Iris pigment epithelial cell (primary cell): Measurements from ENCODE around the gene MRPL32.

Experiments
- DNase-seq: peaks from one replicate; pipeline ENCODE4 v3.0.0-alpha.2; 2011; ENCODE audit warnings: low read depth

MRPL32 gene

DNA sequence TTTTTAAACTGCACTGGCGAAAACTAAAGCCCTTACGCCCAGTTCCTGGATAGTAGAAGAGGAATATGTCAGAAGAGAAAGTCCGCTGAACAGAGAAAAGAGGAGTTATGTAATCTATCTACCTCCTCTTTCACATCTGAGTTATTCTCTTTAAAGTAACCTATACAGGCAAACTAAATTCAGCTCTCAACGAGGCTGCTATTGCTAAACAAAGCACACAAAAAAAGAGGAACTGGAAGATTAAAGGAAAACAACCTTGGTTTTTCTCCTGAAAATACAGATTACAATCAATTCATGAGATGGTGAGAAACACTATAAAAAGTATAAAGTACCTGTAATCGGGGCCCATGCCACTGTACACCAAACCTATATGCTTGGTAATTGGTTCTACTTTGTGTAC, 6.0 kb upstream of the MRPL32 start:
- no peak for DNase-seq

DNA sequence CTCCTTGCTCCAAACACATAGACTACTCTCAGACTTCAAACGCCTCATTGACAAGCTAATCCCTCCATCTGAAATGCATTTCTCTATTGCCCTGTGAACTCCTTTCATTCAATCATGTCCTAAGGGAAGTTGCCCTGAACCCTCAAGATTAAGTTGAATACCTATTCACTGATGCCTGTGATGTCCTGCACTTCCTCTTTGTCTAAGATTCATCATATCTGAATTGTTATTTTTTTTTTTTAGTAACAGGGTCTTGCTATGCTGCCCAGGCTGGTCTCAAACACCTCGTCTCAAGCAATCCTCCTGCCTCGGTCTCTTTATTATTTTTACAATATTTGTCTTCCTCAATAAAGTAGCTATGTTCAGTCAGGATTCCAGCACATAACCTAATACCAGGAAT, 3.4 kb upstream of the MRPL32 start:
- no peak for DNase-seq

DNA sequence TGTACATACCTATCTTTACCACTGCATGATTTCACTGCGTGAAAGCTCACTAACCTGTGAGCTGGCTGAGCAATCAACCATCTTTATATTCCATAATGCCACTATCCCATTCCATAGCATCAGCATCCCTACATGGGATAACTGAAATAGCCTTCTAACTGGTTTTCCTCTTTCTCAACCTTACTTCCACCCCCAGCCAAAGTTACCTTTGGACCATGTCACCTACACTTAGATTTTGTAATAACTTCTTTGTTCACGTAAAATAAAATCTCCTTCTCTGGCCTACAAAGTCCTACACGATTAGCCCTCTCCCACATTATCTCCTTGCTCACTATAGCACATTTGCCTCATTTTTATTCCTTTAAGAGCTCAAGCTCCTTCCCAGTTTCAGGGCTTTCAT, 2.7 kb upstream of the MRPL32 start:
- DNase-seq, result no peak

DNA sequence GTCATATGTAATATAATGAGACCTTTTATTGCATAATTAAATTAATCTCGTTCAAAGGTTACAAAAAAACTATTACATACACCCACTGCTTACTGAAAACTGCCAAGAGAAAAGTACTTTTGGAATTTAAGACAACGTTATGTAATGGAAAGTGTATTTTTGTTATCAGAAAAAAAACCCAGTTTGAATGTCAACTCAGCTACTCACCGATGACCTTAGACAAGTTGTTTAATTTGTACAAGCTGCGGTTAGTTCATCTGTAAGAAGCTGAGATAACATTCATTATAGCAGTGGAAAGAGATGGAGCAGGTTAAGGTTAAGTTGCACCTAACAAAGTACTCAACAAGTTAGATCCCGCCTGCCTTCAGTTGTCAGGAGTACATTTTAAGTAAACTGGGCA, 1.3 kb upstream of the MRPL32 start:
- peak; percentile 67 for DNase-seq

DNA sequence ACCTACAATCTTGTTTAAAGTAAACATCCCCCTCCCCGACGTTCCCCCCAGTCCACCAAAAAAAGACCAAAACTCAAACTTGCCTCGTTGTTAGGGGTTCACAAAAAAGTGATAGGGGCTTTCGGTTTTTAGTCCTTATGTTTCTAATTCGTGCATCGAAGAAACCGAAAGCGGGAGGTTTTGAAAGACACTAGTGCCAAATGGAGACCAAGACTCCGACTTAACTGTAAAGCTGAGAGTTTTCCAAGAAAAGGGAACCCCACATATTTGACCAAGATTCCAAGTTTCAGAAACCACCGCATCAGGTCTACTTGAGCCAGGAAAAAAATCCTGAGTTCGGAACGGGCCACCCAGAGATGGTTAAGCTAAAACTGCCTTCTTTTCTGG, 736 bp upstream of the MRPL32 start:
- DNase-seq, result no peak

DNA sequence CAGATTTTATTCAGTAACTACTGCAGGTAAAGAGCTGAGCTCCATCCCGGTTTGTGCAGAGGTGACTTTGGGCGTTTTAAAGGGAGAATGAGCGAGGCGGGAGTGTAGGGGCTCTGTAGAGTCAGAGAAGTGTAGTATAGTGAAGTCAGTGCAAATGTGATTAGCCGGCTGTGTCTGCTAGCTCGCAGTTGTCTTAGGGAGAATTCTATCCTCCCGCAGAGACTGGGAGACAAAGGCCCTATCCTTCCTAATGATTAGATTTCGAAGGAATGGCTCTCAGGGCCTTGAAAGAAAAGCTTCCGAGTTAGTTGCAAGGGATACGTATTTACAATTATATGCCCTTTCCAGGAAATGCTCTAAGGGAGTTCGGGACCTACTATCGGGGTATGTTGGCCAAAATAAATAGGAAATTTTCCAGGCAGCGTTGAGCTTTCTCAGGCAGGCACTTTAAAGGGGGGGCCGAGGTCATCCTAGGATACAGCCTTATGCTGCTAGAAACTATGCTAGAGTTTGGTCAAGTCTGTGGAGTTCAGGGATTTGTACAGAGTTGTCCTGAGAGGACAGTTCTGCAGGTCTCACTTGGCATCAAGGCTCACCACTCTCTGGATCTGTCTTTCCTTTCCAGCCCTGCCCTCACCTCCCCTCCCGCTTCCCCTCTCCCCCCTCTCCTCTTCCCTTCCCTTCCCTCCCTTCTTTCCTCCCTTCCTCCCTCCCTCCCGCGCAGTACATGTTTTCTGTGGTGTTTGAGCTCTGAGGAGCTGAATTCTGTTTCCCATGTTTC, 825 bp downstream of the MRPL32 start:
- DNase-seq, result no peak

DNA sequence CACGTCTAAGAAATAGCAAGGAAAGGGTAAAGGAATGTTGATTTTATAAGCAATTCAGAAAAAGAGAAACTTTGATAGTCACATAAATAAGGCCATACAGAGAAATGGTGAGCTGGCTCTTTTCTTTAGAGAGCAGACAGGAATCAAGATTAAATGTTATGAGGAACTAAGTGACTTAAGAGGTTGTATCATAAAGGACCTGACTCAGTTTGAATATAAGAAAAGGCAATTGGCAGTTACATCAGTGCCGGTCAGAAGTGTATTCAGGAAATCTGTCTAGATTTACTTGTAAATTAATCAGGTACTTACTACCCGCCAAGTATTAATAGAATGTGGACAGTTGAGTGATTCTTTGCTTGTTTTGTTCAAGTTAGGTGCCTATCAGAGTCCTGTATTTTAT, 2.1 kb downstream of the MRPL32 start:
- no peak for DNase-seq

DNA sequence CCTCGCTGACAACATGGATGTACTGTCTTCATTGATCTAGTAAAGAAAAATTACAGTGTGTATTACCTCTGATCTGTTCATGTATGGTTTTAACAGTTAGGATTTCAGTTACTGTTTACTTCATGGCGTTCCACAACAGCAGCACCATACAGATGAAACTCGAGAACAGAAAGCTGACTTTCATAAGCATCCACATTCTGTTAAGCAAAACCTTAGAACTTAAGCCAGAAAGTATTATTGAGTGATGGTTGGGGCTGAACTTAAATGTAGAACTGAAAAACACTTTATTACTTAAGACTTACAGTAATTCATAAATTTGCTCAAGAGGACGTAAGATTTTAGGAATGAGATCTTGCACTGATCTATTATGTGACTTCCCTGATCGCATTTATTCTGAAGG, 3.7 kb downstream of the MRPL32 start:
- DNase-seq, result no peak

DNA sequence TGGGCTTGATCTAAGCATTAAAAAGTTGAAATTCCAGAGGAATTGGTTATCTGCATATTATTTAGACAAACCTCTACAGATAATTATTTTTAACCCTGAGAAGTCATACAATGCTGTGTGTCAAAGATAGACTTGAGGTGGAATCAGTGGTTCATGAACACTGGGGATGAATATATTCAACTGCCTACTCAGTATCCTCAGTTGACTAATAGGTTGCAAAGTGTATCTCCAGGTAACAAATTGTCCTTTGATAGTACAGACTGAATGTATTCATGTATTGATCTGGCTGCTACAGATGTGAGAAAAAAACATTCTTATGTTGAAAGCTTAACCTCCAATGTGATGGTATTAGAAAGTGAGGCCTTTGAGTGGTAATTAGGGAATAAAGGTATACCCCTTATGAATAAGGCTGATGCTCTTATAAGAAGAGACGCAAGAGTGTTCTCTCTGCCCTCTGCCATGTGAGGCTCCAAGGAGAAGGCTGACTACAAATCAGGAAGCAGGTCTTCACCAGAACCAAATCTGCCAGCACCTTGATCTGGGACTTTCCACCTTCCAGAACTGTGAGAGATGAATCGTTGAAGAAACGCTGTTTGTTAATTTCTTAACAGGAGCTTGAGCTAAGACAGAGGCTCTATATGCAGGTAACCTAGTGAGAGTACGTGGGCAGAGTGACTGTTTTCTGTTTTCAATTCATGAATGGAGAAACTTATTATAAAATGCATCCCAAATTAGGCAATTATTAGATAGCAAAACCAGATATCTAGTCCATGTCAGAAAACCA, 7.5 kb downstream of the MRPL32 start:
- no peak for DNase-seq

DNA sequence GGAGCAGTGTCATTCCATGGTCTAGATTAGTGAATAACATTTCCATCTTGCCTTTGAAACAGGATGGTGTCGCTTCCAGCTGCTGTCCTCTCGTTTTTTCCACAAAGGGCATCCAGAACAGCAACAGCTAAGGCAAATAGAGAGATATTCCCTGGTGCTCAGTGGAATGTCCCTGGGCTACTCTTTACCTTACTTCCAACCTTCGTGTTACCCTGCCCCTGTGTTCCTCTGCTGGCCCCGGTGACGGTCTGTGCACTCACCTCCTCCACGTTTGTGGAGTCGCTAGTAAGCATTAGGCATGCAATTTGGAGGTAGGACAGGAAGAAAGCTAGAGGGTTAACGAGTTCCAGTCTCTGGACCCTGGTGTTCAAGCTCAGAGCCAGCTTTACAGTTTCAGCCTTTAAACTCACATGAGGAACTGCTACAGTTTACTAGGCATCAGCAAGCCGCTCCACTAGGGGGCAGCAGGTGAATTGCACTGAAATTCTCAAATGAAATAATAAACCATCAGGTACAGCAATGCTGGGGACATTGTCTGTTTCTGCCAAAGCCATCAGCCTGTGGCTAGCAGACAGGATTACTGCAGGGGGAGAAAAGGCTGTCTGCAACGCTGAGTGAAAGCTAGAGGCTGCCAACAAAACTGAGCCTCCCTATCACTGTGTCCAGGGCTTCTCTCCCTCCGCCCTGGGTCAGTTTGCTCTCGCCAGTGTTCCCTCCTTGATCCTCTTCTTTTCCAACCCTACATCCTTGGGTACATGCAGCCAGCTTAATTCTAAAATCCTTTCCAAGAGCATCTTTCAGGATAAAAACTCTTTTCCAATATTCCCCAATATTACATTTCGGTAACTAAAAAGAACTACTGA, 9.0 kb downstream of the MRPL32 start:
- DNase-seq, result peak; percentile 73

DNA sequence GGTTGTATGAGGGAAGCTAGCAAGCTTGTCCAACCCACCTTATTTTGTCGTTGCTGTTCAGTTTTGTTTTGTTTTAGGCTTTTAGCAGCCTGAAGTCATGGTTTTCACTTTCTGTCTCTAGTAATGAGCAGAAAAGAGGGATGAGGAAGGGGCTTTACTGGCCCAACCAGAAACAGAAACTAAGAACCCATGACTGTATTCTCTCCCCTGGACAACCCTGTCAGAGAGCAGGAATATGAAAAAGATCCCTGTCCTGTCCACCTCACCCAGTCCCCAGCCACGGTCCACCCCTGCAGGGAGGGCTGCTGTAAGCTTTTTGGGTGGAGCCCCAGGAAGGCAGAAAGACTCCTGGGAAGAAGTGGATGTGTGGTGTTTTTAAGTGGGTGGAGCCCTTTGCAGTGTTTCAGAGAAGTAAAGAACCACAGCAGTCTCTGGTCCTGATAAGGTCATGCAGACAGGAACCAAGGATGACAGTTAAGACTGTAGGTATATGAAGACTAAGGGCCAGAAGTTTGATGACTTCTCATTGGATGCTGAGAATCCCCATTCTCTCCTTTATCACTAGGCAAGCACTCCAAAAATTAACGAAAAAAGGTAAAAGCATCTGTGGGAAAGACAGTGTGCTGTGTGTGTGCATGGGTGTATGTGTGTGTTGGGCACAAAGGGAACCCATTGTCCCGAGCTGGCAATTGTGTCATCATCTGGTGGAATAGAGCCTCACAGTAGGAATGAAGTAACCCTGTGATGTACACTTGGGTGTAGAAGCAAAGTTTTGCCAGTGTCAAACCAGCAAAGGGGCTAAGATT, 13.8 kb downstream of the MRPL32 start:
- no peak for DNase-seq

DNA sequence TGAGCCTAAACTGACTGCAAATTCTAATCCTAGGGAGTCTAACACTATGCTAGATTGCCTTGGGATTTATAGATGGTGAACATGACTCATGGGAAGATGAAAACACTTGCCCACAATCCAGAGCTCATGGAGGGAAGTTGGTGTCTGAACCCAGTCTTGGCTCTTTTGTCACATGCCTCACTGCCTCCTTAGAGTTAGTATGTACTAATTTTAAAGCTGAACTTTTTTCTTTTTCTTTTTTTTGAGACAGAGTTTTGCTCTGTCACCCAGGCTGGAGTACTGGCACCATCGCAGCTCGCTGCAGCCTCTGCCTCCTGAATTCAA, 14.4 kb downstream of the MRPL32 start:
- DNase-seq, result no peak

DNA sequence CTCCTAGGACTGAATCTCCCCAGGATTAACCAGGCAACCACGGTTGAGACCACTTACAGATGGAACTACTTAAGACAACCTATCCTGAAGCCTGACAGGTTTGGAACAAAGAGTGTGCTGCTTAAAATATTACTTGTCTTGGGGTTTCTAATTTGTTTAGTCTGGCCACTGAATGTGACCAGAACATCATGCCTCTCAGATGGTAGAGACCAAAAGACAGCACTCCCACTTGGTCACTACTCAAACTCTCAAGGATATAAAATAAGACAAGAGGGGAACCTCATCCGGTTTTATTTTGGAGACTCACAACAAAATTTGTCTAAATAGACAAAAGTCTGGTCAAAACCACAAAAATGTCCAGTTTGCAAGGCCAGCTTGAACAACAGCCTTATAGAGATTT, 15.3 kb downstream of the MRPL32 start:
- DNase-seq, result no peak

DNA sequence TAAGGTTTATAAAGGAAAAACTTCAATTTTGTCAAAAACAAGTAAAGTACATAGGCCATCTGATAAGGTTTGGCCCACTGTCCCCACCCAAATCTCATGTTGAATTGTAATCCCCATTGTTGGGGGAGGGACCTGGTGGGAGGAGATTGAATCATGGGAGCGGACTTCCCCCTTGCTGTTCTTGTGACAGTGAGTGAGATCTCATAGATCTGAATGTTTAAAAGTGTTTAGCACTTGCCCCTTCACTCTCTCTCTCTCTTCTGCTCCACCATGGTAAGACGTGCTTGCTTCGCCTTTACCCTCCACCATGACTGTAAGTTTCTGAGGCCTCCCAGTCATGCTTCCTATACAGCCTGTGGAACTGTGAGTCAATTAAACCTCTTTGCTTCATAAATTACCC, 18.2 kb downstream of the MRPL32 start:
- no peak for DNase-seq

DNA sequence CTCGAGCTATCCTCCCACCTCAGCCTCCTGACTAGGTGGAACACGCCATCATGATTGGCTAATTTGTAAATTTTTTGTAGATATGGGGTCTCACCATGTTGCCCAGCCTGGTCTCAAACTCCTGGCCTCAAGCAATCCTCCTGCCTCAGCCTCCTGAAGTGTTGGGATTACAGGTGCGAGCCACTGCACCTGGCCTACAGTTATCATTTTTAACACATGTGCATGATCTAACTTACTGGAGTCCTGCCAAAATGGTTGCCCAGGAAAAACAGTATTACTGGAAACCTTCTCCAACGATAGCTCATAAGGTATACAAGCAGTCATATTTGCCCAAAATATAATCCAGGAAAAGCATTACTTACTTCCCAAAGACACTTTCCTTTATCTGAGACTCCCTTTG, 20.2 kb downstream of the MRPL32 start:
- no peak for DNase-seq

DNA sequence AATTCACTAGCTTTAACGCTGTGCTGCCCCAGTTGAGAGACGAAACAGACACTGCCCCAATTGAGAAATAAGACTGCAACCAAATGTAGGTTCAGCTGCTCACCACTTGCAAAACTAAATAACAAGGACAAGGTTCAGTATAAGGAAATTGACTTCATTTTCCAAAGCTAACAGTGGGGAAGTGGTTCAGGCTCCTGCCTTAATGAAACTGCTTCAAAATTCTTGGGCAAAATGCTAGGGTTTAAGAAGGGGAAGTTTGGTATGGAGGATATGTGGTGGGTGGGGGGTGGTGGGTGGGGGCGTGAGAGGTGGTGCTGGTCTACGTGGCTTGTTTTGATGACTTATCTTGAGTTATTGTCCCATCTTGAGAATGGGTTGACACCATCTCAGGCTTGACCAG, 21.8 kb downstream of the MRPL32 start:
- no peak for DNase-seq

DNA sequence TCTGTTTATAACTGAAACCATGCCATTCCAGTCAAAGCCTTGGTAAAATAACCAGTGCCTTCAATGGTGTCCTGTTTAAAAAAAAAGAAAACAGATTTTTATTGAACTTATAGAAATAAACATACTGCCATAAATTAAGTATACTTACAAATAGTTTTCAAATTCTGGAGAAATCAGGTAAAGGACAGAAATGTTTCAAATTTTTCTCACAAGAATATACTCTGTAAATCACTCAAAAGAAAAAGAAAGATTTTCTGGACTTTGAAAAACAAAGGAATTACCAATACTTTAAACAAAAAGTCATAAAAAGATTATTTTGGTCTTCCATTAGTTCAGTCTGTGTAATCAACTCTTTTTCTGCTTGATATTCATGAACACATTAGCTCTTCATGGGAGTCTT, 23.9 kb downstream of the MRPL32 start:
- DNase-seq, result no peak

DNA sequence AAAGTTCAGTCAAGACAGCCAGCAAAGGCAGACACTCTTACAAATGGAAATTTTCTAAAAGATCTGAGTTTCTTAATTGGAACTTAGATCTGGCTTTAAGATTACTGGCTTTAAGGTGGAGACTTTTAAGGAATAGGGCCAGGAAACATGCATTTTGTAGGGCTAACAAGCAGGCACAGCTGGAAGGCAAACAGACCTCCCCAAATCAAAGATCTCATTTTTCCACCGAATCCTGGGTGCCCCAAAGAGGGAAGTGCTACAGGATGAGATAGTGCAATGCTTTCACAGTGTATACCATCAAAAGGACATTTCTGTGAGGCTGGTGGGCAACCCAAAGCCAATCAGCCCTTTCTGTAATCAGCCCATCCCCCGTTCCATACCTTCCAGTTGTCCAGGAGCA, 27.4 kb downstream of the MRPL32 start:
- DNase-seq, result no peak

DNA sequence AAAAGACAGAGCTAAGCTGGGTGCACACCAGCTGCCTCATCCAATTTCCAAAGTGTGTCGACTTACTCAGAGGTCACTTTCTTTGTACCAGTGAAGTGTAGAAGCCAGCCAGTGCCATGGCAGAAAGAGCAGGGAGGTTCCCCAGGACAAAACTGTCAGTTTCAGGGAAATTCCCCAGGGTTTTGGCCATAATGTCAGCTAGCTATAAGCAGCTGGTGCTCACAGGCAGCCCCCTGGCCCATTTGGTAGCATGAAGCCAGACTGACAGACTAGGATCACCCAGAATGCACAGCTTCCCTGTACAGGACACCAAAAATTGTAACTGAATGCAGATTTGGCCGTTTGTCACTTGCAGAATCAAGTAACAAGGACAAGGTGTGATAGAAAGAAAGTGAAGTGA, 28.6 kb downstream of the MRPL32 start:
- no peak for DNase-seq

DNA sequence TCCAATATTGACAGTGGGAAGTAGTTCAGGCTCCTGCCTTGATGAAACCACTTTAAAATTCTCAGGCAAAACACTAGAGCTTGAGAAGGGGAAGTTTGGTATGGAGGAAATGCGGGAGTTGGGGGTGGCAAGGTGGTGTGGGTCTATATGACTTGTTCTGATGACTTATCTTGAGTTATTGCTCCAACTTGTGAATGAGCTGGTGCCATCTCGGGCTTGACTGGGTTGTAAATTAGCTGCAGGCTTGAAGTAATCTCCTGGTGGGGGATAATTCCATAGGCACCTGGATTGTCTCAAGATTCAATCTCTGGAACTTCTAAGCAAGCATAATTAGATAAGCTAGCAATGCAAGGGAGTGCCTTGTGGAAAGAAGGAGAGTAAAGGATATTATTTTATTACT, 29.0 kb downstream of the MRPL32 start:
- no peak for DNase-seq

DNA sequence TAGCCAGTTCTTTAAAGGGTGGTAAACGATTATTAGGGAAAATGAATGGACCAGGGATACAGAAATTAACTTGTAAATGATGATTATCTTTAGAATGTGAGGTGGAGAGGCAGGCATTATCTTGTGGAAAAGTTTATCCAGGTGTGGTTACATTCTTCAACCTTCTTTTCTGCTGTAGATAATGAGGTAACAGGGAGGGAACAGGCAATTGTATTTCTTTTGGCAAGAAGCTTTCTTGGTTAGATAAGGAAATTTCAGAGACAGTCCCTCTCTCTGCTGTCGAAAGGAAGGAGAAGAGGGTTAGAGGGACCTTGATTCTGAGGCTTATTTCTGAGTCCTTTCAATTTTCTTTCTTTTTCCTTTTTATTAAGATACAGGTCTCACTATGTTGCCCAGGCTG, 32.1 kb downstream of the MRPL32 start:
- no peak for DNase-seq
